Measurements from ENCODE around the gene SHISA9.

The SHISA9 gene

DNA sequence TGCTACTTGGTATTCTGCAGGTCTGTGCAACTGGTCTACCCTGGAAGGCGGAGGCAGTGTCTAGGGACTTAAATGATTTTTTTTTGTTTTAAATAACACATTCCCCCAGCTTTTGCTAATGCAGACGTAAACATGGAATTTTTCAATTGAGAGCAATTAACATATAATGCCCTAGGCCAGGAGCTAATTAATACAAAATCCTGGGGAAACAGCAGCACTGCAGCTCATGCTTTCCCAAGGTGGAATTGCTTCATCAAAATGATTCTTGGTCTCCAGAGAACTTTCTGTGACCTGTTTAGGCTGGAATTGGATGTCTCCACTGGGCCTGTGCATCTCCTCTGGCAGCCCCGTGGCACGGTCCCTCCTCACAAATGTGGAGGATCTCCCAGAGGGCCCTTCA lies 50.6 kb downstream of the SHISA9 start:
- DNase-seq (ENCODE audit: low read depth): no peak

DNA sequence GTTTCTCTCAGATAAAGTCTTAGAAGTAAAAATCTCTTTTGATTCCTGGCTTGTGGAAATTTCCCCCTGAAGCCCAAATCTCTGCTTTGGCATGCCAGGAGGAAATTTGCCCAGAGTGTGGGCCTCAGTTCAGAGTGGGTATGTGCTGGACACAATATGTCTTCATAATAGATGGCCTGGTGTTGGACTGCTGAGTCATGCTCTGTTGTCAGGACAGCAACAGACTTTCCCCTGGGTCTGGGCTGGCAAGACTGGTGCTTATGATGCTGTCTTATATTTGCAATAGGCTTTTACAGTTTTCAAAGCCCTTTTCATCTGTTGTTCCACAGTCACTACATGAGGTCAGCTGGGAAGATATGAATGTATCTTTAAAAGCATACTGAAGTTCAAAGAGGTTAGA lies 57.0 kb downstream of the SHISA9 start:
- no peak for DNase-seq (ENCODE audit: low read depth)

DNA sequence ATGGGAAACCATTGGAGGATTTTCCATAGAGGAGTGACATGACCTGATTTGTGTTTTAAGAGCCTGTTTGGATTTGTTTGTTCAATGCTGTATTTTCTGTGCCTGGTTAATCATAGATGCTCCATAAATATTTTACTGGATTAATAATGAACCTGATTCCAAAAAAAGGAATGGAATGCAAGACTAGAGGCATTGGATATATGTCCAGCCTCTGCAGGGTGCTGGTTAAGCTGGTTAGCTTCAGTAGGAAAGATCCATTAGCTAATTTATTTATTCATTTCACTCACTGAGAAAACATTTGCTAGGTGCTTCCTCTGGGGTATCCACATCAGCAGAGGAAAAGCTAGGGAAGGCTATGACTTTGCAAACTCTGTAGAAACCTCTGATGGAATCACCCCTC lies 57.7 kb downstream of the SHISA9 start:
- no peak for DNase-seq (ENCODE audit: low read depth)

DNA sequence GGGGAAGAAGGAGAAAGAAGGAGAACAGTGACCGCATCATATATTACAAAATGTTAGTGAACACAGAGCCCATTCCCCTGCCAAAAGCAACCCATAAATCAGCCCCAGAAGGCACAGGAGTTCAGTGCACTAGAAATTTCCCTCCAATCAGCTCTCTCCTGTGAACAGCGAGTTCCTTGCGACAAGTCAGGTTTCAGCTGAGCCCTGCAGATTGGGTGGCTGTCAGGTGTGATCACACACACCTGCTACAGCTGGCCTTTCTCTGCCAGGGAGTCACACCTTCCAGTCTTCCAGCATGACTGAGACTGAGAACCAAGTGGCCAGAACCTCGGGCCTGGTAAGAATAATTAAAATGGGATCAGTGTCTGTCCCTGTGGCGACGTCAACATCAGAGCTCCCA lies 60.2 kb downstream of the SHISA9 start:
- DNase-seq (ENCODE audit: low read depth): no peak

DNA sequence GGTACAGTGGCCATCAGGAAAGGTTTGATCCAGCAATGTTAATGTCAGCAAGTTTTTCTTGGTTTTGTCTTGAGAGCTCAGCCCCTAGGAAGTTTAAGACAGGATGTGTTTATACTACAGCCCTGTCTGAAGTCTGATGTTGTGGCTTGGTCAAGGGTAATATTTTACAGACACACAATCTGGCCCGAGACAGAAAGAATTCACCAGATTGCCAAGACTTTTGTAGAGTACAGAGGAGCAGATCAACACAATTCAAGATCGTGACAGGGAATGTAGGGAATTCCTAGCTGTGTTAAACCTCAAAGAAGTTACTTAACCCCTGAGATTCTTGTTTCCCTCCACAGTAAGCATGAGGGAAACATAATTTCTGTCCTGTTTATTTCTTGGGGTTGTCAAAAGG lies 63.1 kb downstream of the SHISA9 start:
- no peak for DNase-seq (ENCODE audit: low read depth)

DNA sequence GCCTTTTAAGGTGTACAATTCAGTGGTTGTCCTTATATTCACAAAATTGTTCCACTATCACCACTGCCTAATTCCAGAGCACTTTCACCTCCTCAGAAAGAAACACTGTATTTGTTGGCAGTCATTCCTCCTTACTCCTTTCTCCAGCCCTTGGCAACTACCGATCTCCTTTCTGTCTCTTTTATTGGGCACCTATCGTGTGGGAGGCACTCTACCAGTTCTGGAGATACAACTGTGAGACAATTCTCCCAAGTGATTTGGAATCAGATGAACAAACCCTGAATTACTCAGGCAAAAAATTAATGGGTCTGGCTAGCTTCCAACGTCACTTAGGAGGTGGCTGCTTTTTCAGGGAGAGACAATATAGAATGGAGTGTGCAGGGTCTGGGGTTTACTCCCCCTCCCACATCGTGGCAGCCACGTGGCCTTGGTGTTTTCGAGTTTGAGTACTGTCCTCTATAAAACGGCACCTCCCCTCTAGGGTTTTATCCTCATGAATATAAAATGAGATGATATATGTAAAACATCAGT lies 63.9 kb downstream of the SHISA9 start:
- no peak for DNase-seq (ENCODE audit: low read depth)

DNA sequence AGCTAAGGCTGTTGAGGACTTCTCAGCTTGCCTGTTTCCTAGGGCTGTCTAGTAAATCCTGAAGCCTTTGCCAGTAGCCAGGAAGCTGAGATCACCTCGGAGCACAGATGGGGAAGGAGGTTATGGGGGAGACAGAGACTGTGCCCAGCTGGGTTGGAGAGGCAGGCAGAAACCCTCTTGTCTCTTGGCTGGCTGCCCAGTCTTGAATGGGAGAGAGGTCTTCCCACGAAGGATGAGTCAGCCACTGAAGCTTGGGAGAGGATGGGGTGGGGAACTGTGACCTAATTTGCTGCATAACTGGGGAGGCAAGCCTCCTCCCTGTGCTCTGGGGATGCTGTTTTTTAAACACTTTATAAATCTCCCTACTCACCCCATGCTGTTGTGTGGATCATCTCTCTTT lies 69.8 kb downstream of the SHISA9 start:
- no peak for DNase-seq (ENCODE audit: low read depth)

DNA sequence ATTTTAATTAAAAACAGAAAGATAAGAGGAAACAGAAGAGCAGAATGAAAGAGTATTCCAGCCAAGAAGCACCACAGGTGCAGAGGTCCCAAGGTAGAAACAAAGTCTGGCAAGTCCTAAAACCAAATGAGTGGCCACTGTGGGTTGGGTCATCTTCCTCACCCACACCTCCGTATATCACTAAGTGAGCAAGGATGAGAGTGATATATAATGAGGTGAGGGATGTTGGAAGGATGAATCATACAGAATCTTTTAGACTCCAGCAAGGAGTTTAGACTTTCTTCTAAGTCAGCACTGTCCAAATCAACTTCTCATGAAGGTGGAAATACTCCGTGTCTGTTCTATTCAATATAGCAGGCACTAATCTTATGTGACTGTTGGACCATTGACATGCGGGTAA lies 70.8 kb downstream of the SHISA9 start:
- no peak for DNase-seq (ENCODE audit: low read depth)

DNA sequence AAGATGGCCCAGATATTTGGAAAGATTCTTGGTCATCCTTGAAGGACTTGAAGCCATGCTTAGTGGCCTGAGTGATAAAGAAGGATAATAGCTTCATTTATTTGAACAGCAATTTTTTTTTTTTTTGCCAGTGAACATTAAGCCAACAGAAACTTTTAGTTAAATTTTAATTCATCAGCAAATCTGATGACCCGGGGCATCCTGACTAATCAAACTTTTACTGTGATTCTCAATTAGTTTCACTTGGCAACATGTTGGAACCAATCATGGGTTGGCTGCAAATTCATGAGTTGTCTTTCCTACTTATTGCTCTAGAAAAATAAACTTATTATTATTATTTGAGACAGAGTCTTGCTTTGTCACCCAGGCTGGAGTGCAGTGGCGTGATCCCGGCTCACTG lies 74.4 kb downstream of the SHISA9 start:
- DNase-seq (ENCODE audit: low read depth): no peak

DNA sequence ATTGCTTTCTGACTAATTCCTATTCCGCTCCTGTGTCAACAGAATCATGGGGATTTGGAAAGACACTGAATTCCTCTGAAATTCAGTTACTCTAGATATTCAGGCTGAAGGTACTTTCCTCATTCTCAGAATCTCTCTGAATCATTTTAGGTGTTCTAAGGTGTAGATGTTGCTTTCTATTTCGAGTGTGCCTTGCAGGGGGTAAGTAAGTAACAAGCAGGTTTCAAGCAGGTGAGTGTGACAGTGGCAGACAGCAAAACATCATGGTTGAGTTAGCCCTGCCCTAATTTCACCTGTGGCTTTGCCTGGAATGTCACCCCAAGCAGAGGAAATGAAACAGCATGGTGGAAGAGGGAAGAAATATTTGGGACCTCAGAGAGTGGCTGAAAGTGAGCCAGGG lies 75.1 kb downstream of the SHISA9 start:
- no peak for DNase-seq (ENCODE audit: low read depth)

DNA sequence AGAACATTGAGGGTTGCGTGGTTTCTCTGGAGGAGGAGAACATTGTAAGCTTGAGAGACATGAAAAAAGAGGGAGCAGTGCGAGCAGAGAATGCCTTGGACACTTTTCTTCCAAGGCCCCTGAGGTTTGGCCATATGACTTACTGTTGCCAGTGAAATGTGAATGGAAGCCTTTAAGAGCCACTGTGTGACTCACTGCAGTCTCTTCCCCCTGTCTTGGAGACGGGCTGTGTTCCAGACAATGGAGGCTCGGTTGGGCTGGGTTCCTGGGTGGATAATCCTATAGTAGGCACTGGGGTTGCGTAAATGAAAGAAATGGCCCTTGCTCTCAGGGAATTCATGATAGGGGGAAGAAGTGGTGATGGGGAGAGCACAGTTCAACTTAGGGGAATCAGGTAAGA lies 75.5 kb downstream of the SHISA9 start:
- no peak for DNase-seq (ENCODE audit: low read depth)

DNA sequence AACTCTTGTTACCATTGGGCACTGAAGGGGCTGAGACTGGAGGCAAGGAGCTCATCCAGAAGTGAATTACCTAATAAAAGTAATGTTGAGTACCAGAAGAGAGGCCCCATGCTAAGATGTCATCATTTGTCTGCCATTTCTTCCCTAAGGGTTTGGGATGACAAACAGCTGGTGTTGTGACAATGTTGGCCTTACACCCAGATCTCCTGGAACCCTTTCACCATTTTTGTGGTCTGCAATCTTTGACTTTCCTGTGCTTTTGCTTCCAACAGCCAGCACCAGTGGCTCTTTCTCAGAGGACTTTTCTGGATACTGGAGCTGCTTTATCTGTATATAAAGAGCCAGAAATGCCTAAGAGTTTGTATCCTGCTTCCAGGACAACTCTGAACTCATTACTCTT lies 84.1 kb downstream of the SHISA9 start:
- DNase-seq (ENCODE audit: low read depth): no peak

DNA sequence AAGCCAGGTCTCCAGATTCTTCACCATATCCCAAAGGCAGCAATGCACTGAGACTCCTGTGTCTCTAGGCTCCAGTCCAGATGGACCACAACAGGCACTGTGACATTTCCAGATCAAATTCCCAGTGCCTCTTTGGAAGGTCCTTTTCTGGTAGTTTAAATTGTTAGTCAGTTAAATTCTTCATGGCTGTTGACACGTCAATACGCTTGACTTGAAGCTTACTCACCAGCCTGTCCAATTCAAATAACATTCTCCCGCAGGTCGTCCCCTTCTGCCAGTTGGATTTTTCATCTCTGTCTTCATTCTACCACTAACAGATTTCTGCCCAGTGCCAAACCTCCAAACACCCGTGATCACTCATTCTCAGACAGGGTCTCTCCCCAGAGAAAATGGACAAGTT lies 86.7 kb downstream of the SHISA9 start:
- DNase-seq (ENCODE audit: low read depth): no peak

DNA sequence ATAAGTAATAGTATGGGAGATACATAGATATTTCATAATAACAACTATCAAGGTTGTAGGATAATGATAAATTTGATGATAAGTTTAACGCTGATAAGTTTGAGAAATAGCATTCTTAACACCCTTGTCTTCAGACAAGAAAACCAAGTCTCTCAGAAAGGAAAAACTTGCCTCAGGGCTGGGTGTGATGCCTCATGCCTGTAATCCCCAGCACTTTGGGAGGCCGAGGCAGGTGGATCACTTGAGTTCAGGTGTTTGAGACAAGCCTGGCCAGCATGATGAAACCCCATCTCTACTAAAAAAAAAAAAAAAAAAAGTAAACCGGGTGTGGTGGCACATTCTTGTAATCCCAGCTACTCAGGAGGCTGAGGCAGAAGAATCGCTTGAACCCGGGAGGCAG lies 90.7 kb downstream of the SHISA9 start:
- DNase-seq (ENCODE audit: low read depth): no peak

DNA sequence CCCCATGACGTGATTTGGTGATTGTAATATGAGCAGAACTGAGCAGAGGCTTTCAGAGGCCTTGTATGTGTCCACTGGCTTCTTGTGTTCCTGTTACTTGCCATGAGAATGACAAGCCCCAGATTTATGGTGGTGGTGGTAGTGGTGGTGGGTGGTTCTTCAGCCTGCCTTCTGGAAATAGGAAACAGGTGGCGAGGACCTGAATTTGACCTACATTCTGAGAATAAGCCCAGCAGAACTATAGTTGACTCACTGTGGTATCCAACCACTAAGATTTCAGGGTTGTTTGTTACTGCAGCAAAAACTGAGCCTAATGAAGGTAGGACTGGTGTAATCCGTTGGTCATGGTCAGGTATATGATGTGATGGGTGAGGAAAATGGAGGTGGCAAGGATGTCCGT lies 93.0 kb downstream of the SHISA9 start:
- no peak for DNase-seq (ENCODE audit: low read depth)

DNA sequence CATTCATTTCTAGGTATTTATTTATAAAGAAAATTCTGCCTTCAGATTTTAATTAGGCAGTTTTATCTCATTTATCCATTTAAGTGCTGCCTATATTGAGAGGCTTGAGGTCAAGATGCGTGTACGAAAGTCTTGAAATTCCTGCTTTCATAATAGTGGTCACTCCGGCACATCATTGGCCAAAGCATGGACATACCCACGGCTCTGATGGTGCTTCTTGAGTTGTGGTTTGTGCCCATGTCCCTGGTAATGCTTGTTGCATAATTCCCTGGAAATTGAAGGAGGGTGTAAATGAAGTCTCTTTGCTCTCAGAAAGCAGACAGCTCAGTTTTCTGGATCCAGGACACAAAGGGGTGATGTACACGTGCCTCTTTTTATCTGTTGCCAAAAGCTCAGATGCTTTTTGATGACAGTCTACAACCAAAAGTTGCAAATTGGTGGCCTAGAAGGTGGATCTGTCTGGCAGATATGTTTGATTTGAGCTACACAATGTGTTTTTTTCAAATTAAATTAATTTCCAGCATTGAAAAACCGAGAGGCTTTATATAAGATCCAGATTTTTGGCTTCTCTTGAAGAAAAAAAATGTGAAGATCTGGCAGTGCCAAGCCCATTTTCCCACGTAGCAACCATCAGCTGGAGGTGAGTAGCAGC lies 94.4 kb downstream of the SHISA9 start:
- DNase-seq (ENCODE audit: low read depth): no peak

DNA sequence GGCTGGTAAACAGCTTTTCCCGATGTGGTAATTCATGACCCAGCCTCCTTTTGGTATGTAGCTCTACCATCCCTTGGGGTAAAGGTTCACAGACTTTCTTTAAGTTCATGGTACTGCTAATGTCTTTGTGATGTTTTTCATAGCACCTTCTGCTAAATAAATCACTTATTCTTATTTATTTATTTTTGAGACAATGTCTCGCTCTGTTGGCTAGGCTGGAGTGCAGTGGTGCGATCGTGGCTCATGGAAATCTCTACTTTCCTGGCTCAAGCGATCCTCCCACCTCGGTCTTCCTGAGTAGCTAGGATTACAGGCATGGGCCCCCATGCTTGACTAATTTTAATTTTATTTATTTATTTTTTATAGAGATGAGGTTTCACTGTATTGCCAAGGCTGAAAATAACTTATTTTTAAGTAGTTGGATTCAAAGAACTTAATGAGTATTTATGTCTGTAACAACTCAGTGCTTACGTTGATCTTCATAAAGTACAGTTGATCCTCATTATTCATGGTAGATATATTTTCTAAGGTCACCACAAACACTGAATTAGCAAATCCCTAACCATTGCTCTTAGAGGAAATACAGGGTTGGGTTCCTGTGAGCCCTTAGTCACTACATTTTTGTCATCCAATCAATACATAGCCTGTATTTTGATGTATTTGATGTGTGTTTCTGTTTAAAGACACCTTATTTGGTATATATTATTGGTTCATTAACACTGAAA lies 97.1 kb downstream of the SHISA9 start:
- no peak for DNase-seq (ENCODE audit: low read depth)

DNA sequence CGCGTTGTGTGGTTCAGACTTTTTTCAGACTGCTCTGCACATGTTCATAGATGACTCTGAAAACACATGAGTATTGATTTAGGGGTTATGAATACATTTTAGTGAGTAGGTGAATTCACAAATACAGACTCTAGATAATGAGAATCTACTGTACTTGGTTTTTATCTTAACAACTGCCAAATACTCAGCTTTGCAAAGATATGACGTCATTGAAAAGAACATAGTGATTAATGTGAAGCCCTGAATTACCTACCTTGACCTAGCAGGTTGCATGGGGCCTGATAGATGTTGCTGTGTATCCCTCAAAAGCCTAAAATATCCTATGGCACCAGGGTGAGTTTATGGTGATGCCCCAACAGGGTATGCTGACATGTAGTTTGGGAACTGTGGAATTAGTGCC lies 98.0 kb downstream of the SHISA9 start:
- no peak for DNase-seq (ENCODE audit: low read depth)

DNA sequence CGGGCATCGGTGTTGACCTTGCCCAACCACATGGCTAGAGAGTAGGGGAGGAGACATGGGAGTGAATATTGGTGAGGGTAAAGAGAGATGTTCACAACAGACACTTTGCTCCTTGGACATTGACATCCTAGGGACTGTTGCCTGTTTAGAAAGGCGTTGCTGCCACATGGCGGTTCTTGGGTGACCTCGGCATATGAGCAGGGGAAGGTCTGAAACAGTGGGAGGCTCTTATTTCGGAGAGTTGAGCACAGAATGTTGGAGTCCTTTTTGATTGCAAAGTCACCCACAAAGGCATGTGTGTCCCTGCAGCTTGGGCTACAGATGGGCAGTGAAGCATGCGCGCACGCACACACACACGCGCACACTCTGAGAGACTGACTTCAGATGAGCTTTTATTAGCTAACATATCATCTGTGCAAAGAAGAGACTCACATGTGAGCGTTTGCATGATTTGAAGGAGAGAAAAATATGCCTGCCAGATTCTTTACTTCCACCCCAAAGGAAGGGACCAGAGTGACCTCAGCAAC lies 104.4 kb downstream of the SHISA9 start:
- DNase-seq (ENCODE audit: low read depth): no peak

DNA sequence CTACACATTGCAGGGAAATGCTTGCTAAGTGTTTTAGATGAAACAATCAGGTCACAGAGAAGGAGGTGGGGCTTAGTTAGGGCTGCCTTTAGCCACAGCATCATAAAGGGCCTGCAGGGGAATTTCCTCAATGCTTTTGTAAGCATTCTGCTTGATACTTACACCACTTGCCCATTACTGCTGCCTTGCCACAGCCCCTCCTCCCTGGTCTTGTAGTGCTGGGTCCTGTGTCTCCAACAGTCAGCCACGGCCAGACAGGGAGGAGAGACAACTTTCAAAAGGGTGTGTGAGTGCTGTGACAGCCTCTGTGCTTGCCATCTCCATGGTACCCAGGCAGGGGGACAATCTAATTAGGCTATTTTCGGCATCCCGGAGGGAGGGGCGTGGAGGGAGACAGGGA lies 111.2 kb downstream of the SHISA9 start:
- DNase-seq (ENCODE audit: low read depth): no peak

DNA sequence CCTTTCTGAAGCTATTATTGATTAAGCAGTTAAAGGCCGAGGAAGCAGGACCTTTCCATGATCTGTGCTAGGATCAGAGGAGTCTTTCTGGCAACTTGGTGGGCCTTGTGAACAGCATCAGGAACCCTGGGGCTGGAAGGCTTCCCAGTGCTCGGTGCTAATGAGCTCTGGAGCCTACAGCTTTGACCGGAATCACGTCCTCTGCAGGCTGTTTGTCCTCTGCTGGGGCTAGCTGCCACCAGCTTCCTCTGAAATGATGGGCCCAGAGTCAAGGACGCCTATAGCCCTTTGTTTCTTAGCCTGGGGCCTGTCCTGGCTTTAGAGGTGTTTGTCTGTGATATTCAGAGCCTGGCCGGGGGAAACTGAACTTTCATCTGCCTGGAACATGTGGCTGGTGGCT lies 111.6 kb downstream of the SHISA9 start:
- DNase-seq (ENCODE audit: low read depth): no peak

DNA sequence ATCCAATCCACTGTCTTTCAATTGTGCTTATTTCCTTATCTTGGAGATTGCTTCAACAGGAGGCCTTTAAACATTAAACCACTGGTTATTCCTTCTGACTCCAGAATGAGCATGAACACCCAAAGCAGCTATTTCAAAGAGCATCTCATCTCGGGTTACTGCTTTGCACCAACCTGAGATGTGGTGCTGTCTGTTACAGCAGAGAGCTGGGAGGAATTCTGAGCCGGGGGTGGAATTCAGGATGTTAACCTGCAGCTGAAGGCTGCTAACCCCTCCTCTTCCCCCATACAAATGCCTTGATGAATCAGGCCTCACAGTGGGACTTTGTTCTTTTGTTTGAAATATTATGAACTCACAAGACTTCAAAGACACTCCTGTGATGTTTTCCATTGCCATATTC lies 113.1 kb downstream of the SHISA9 start:
- no peak for DNase-seq (ENCODE audit: low read depth)

DNA sequence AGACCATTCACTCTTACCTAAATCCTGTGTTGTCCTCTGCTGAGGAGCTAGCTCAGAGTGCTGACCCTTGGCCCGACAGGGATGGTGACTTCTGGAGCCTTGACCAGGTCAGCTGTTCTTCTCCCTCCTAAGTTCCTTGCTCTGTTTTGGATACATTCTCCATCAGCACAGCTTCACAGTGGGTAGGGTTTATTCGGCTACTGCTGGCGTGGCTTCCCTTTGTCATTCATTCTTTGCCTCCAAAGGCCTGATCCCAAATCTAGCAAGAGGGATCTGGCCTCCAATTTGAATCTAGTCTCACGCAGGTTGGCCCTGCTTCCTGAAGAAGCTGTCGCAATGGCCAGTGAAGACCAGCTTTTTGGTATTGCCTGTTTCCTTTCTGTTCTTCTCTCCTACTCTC lies 116.6 kb downstream of the SHISA9 start:
- DNase-seq (ENCODE audit: low read depth): no peak

DNA sequence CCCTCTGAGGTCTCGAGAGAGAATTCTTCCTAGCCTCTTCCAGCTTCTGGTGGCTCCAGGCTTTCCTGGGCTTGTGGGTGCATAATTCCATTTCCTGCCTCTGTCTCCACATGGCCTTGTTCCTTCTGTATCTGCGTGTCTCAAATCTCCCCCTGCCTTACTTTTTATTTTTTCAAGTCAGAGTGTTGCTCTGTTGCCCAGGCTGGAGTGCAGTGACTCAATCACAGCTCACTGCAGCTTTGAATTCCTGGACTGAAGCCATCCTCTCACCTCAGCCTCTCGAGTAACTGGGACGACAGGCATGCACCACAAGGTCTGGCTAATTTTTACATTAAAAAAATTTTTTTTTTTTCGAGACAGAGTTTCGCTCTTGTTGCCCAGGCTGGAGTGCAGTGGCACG lies 120.6 kb downstream of the SHISA9 start:
- no peak for DNase-seq (ENCODE audit: low read depth)
